IMR-90 (cell line): Measurements from ENCODE around the gene SURF4. TPM values are rescaled to one million over a fixed set of nuclear protein-coding genes. Genes with fewer than 3 reads are reported as not detected.

ENCODE experiments used
- ATAC-seq: fragments of 200-7000 bp; cut with Tn5 transposase; 2 replicates; pipeline ENCODE4 v1.9.1; 2020; ENCODE audit warnings: low read depth, mild to moderate bottlenecking, moderate library complexity
- BruUV-seq: library from RNA; stranded (reverse); fragments of 400-500 nt; replicated peaks from 2 replicates; lab custom pipeline; 2021; lab: Mats Ljungman, UMichigan
- CTCF ChIA-PET: fragments of 300-600 bp; formaldehyde crosslinking; extraction: SDS; loops from one replicate; lab custom pipeline; 2021; ENCODE audit warnings: antibody characterized with exemption; lab: Yijun Ruan, JAX
- POLR2A ChIA-PET: fragments of 300-600 bp; sonication (Branson Sonifier 250); formaldehyde crosslinking; loops from one replicate; lab custom pipeline; 2022; ENCODE audit warnings: antibody characterized with exemption; ENCODE audit not compliant: unreplicated experiment; lab: Charles Lee
- DNase-seq: peaks from one replicate; pipeline ENCODE4 v3.0.0; 2013
- H2AFZ ChIP-seq: replicated peaks from 2 replicates; pipeline ENCODE3; 2013; ENCODE audit warnings: low read length, mild to moderate bottlenecking; ENCODE audit not compliant: poor library complexity
- H2AK5ac ChIP-seq: 2 replicates; pipeline ENCODE4 v1.6.1; 2013; ENCODE audit warnings: low read depth, low read length, inconsistent platforms
- H2AK9ac ChIP-seq: replicated peaks from 2 replicates; pipeline ENCODE3; 2013; ENCODE audit warnings: mild to moderate bottlenecking, low read depth, low read length, moderate library complexity; ENCODE audit not compliant: poor library complexity
- H2BK120ac ChIP-seq: 2 replicates; pipeline ENCODE4 v1.6.1; 2013; ENCODE audit warnings: low read depth, low read length, inconsistent platforms
- H2BK15ac ChIP-seq: 3 replicates; pipeline ENCODE4 v1.6.1; 2013; ENCODE audit warnings: low read depth, low read length, inconsistent platforms
- H2BK20ac ChIP-seq: 2 replicates; pipeline ENCODE4 v1.6.1; 2013; ENCODE audit warnings: low read depth, mild to moderate bottlenecking, inconsistent platforms, low read length, moderate library complexity
- H2BK5ac ChIP-seq: 2 replicates; pipeline ENCODE4 v1.6.1; 2013; ENCODE audit warnings: mild to moderate bottlenecking, low read depth, low read length, inconsistent platforms; ENCODE audit not compliant: poor library complexity, severe bottlenecking
- H3K14ac ChIP-seq: replicated peaks from 2 replicates; pipeline ENCODE4 v1.6.1; 2013; ENCODE audit warnings: low read depth, low read length, inconsistent platforms
- H3K18ac ChIP-seq: 2 replicates; pipeline ENCODE4 v1.6.1; 2013; ENCODE audit warnings: low read depth, low read length, control low read depth
- H3K23ac ChIP-seq: 2 replicates; pipeline ENCODE4 v1.6.1; 2013; ENCODE audit warnings: low read depth, low read length, inconsistent platforms
- H3K27ac ChIP-seq: 2 replicates; pipeline ENCODE4 v1.5.1; 2013; ENCODE audit warnings: mild to moderate bottlenecking, control low read depth, low read length; ENCODE audit not compliant: insufficient read depth
- H3K27me3 ChIP-seq: 2 replicates; pipeline ENCODE4 v1.6.1; 2013; ENCODE audit warnings: low read length; ENCODE audit not compliant: control insufficient read depth, insufficient read depth
- H3K36me3 ChIP-seq: 2 replicates; pipeline ENCODE4 v1.6.1; 2013; ENCODE audit warnings: low read length, mixed read lengths; ENCODE audit not compliant: control insufficient read depth, insufficient read depth
- H3K4ac ChIP-seq: 2 replicates; pipeline ENCODE4 v1.6.1; 2013; ENCODE audit warnings: low read depth, low read length, inconsistent platforms
- H3K4me1 ChIP-seq: 2 replicates; pipeline ENCODE4 v1.6.1; 2013; ENCODE audit warnings: low read length, mixed read lengths; ENCODE audit not compliant: control insufficient read depth, insufficient read depth
- H3K4me2 ChIP-seq: 2 replicates; pipeline ENCODE4 v1.6.1; 2013; ENCODE audit warnings: low read depth, mild to moderate bottlenecking, control low read depth, low read length, moderate library complexity
- H3K4me3 ChIP-seq: 2 replicates; pipeline ENCODE4 v1.5.1; 2013; ENCODE audit warnings: low read depth, mild to moderate bottlenecking, control low read depth, low read length, moderate library complexity; ENCODE audit not compliant: insufficient read depth
- H3K56ac ChIP-seq: 2 replicates; pipeline ENCODE4 v1.6.1; 2013; ENCODE audit warnings: low read length, inconsistent platforms; ENCODE audit not compliant: insufficient read depth; ENCODE audit errors: extremely low read depth
- H3K79me1 ChIP-seq, 2 experiments: 2 replicates each; pipeline ENCODE4 v1.6.1; 2013; ENCODE audit warnings: low read length in 2 of 2, inconsistent platforms in 1 of 2, low read depth in 1 of 2
- H3K9ac ChIP-seq: 2 replicates; pipeline ENCODE4 v1.6.1; 2013; ENCODE audit warnings: low read depth, low read length, control low read depth
- H3K9me1 ChIP-seq: 2 replicates; pipeline ENCODE4 v1.6.1; 2013; ENCODE audit warnings: low read length, inconsistent platforms; ENCODE audit not compliant: insufficient read depth
- H3K9me3 ChIP-seq: 2 replicates; pipeline ENCODE4 v1.6.1; 2013; ENCODE audit warnings: low read length; ENCODE audit not compliant: control insufficient read depth, insufficient read depth
- H4K20me1 ChIP-seq: 2 replicates; pipeline ENCODE4 v1.6.1; 2013; ENCODE audit warnings: low read length, inconsistent platforms; ENCODE audit not compliant: insufficient read depth
- H4K5ac ChIP-seq: 2 replicates; pipeline ENCODE4 v1.6.1; 2013; ENCODE audit warnings: mild to moderate bottlenecking, low read depth, low read length, control low read depth
- H4K8ac ChIP-seq, 2 experiments: 2 replicates each; pipeline ENCODE4 v1.6.1; 2013; ENCODE audit warnings: low read depth in 2 of 2, low read length in 2 of 2, control low read depth in 1 of 2, inconsistent platforms in 1 of 2
- H4K91ac ChIP-seq: 2 replicates; pipeline ENCODE4 v1.6.1; 2013; ENCODE audit warnings: low read depth, low read length, inconsistent platforms; ENCODE audit not compliant: insufficient read depth
- CTCF ChIP-seq: conservative IDR thresholded peaks from 2 replicates; pipeline ENCODE4 v1.5.1; 2012; ENCODE audit warnings: mild to moderate bottlenecking, low read depth, low read length, improper control_type of control experiment
- SMC3 ChIP-seq: fragments of 150-350 bp; IDR thresholded peaks from 2 replicates; pipeline ENCODE4 v1.6.1; 2016; ENCODE audit warnings: low read depth, mild to moderate bottlenecking, antibody characterized with exemption, low read length, moderate library complexity
- WGBS, 2 experiments: methylation state at CpG; one replicate each; pipeline versions ENCODE4 v1.1.5 to v1.1.7; 2013; ENCODE audit warnings: missing lambda C conversion rate in 2 of 2; ENCODE audit not compliant: insufficient read length in 1 of 2; ENCODE audit errors: extremely low coverage in 2 of 2; 5-methylcytosine and 5-hydroxymethylcytosine counted together
- dilution Hi-C: fragments of 300-500 bp; cut with HindIII; formaldehyde crosslinking; loops from one replicate; pipeline ENCODE4 v1.14.3; 2018; ENCODE audit warnings: low sequenced_read_pairs; ENCODE audit not compliant: unreplicated experiment
- in situ Hi-C: fragments of 300-500 bp; cut with MboI; formaldehyde crosslinking; loops from 3 replicates; pipeline ENCODE4 v1.14.3; 2019; ENCODE audit warnings: low sequenced_read_pairs, inconsistent platforms, mixed read lengths
- intact Hi-C: fragments of 100-400 bp; cut with micrococcal nuclease; formaldehyde crosslinking; loops from 2 replicates; pipeline ENCODE4 v1.10.0; 2022
- polyA plus RNA-seq, 3 experiments: library from polyadenylated mRNA; depleted of rRNA; stranded (reverse); fragments of >200 nt; gene quantifications; 2 replicates each; pipeline ENCODE4 v1.2.3, GENCODE V29; 2012; ENCODE audit warnings: low replicate concordance in 1 of 3
- total RNA-seq: library from RNA; depleted of rRNA; stranded (reverse); fragments of >200 nt; gene quantifications from 2 replicates; pipeline ENCODE4 v1.2.3, GENCODE V29; 2012

SURF4 gene
- total and polyA plus RNA-seq, 2 of the 4 experiments (the other 2 are of a cell fraction), result 307 to 532 TPM

- H4K8ac ChIP-seq, result no peak overlapping the region
- H3K27me3 ChIP-seq, result no peaks in the 10 kb centered on the region
- no peak overlapping the region for H2BK20ac ChIP-seq
- H3K9me1 ChIP-seq, result peaks cover 3% of the 10 kb centered on the region; the same call in 1 of the 2 replicates
- no peaks in the 10 kb centered on the region for H3K9me3 ChIP-seq
- H3K79me1 ChIP-seq, result peaks cover 15 to 39% of the 10 kb centered on the region in 2 experiments; a peak in 3 of 4 replicates
- ATAC-seq (no peak), DNase-seq (no peak)
- ChIA-PET CTCF (interaction anchor here (0.6 kb wide), 2 partner anchors 13 to 22 kb away, joined by 3 read pairs; no protein-coding TSS in a partner anchor), POLR2A (no interaction called here)
- 93% methylated on average over 6 of the region's 12 CpGs; no CpG with 5 or more reads in 1 of the 2 experiments for WGBS, 2 experiments
- H4K5ac ChIP-seq, result no peak overlapping the region
- H3K9ac ChIP-seq, result no peak overlapping the region
- H3K4me1 ChIP-seq, result peaks cover 7% of the 10 kb centered on the region
- no peak overlapping the region for H3K14ac ChIP-seq
- peaks cover 63% of the 10 kb centered on the region for H3K36me3 ChIP-seq
- no peak overlapping the region for H2AFZ ChIP-seq
- H2AK9ac ChIP-seq, result no peak overlapping the region
- no peak overlapping the region for H3K4ac ChIP-seq
- BruUV-seq, result no TSS peak
- no peak overlapping the region for H2AK5ac ChIP-seq
- no peak overlapping the region for H2BK120ac ChIP-seq
- no peak overlapping the region for H3K56ac ChIP-seq
- TF ChIP-seq SMC3 (no peak), CTCF (0 out of 2 replicates have a peak, but pooled peaks have one; percentile 15)
- H3K18ac ChIP-seq, result no peak overlapping the region
- no peak overlapping the region for H4K91ac ChIP-seq
- peaks cover 10% of the 10 kb centered on the region; the same call in 1 of the 2 replicates for H4K20me1 ChIP-seq
- in situ Hi-C loops, result no loop called here
- intact Hi-C loops, result no loop called here
- no peak overlapping the region for H3K4me2 ChIP-seq
- no peak overlapping the region for H3K4me3 ChIP-seq
- no peak overlapping the region for H2BK15ac ChIP-seq
- H3K23ac ChIP-seq, result no peak overlapping the region
- H3K27ac ChIP-seq, result no peak overlapping the region
- no peak overlapping the region for H2BK5ac ChIP-seq
- dilution Hi-C loops, result no loop called here
Measured at GRCh38 chr9:133342069-133342406, 33.8 kb downstream of the SURF4 start.
